ENCODE measurements around the gene CGB5.

GRCh38 chr19:49058562-49058961 is 14.9 kb downstream of the CGB5 start:
- no peak for TF ChIP-seq POLR2A (IDR thresholded peaks at IDR 0.05; ENCODE audit: low read length)
- TF ChIP-seq GATA1 (IDR thresholded peaks at IDR 0.05; ENCODE audit: low read depth, low read length), result no peak

All from erythroblast (primary cell).